OCI-LY7 (cell line): ENCODE data around the gene CPNE2.

Source experiments
- EZH2phosphoT487 ChIP-seq: fragments of 200-600 bp; sonication (generic); IDR thresholded peaks from 2 replicates; pipeline ENCODE4 v1.6.1; 2018; ENCODE audit warnings: low read depth, borderline replicate concordance, mild to moderate bottlenecking, mixed run types, antibody characterized with exemption, low read length, moderate library complexity, mixed read lengths
- TF ChIP-seq, protein P1 (sequence below): fragments of 200-600 bp; sonication (generic); conservative IDR thresholded peaks from 2 replicates; pipeline ENCODE4 v1.5.1; 2014; ENCODE audit warnings: mild to moderate bottlenecking, antibody characterized with exemption, low read length, moderate library complexity, mixed read lengths

DNA sequence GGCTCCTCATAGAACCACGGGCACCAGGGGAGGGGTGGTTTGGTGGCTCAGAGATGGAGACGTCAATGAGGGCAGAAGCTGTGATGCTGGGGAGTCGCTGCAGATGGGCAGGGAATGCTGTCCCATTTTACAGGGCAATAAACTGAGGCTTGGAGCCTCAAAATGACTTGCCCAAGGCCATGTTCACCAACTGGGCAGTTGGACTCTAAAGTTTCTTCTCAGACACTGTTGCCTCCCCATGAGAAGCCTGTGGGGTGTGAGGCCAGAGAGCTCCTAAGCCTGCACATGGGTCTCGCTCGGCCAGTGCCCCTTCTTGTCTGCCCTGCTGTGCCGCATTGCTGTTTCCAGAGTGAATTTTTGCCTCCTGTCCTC lies 38.6 kb downstream of the CPNE2 start:
- TF ChIP-seq, protein P1, sequence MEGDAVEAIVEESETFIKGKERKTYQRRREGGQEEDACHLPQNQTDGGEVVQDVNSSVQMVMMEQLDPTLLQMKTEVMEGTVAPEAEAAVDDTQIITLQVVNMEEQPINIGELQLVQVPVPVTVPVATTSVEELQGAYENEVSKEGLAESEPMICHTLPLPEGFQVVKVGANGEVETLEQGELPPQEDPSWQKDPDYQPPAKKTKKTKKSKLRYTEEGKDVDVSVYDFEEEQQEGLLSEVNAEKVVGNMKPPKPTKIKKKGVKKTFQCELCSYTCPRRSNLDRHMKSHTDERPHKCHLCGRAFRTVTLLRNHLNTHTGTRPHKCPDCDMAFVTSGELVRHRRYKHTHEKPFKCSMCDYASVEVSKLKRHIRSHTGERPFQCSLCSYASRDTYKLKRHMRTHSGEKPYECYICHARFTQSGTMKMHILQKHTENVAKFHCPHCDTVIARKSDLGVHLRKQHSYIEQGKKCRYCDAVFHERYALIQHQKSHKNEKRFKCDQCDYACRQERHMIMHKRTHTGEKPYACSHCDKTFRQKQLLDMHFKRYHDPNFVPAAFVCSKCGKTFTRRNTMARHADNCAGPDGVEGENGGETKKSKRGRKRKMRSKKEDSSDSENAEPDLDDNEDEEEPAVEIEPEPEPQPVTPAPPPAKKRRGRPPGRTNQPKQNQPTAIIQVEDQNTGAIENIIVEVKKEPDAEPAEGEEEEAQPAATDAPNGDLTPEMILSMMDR = no peak
- TF ChIP-seq EZH2phosphoT487 = no peak
